GM19099 (cell line): ENCODE measurements around the gene FRAS1.

Source experiments
- POLR2A ChIP-seq: IDR thresholded peaks from 3 replicates; pipeline ENCODE4 v1.6.1; 2011; ENCODE audit warnings: low read depth; ENCODE audit not compliant: insufficient read length; ENCODE audit errors: extremely low read depth

Gene FRAS1

GRCh38 chr4:78565971-78566372 is 508.8 kb downstream of the FRAS1 start:
- no peak for TF ChIP-seq POLR2A

- no peak for TF ChIP-seq POLR2A
Measured at GRCh38 chr4:78566834-78567499, 509.8 kb downstream of the FRAS1 start.

- no peak for TF ChIP-seq POLR2A
Measured at GRCh38 chr4:78567500-78568060, 510.5 kb downstream of the FRAS1 start.

- no peak for TF ChIP-seq POLR2A
Measured at GRCh38 chr4:78568640-78569305, 511.6 kb downstream of the FRAS1 start.

- no peak for TF ChIP-seq POLR2A
Measured at GRCh38 chr4:78569306-78569821, 512.2 kb downstream of the FRAS1 start.

- no peak for TF ChIP-seq POLR2A
Measured at GRCh38 chr4:78570117-78570516, 513.0 kb downstream of the FRAS1 start.

- TF ChIP-seq POLR2A, result no peak
Measured at GRCh38 chr4:78571804-78572203, 514.7 kb downstream of the FRAS1 start.

- no peak for TF ChIP-seq POLR2A
Measured at GRCh38 chr4:78578674-78579425, 521.7 kb downstream of the FRAS1 start.

- no peak for TF ChIP-seq POLR2A
Measured at GRCh38 chr4:78581618-78582017, 524.5 kb downstream of the FRAS1 start.

- TF ChIP-seq POLR2A, result no peak
Measured at GRCh38 chr4:78584863-78585547, 527.9 kb downstream of the FRAS1 start.

- TF ChIP-seq POLR2A, result no peak
Measured at GRCh38 chr4:78585633-78586032, 528.5 kb downstream of the FRAS1 start.

- TF ChIP-seq POLR2A, result no peak
Measured at GRCh38 chr4:78588894-78589545, 531.9 kb downstream of the FRAS1 start.

- no peak for TF ChIP-seq POLR2A
Measured at GRCh38 chr4:78591404-78591803, 534.3 kb downstream of the FRAS1 start.

- TF ChIP-seq POLR2A, result no peak
Measured at GRCh38 chr4:78592088-78592783, 535.1 kb downstream of the FRAS1 start.
